ENCODE data around the gene ANKMY1.

DNA sequence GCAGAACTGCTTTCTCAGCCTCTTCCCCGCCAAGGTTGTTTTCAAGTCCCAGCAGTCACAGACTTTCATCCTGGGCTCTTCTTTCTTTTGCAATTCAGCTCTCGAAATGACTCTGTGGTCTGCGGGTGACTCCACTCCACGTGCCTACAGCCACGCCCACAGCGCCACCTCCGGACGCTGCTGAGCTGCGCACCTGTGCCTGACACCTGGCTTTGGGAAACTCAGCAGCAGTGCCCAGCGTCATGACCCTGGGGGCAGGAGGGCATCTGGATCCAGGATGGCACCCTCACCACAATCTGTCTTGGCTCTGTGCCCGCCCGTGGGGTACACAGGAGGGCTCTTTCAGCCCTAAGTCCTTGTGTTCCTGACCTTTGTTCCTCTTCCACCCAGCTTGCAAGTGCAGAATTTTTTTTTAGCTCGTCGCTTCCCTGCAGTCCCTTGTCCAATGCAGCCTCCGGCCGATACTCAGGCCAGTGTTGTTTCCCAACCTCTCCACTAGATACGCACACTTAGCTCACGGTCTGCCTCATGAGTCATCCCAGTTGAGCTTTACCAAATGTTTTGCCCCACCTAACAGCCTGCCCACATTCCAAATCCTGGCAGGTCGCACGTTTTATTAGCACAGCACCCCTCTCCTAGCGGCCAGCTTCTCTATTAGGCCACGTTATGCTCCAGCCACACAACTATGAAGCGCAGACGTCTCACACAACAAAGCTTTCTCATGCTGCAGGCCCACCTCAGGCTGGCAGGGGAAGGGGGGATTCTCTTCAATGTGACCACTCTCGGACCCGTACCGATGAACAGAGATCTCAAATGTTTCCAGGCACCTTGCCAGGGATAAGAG lies 22.2 kb upstream of the ANKMY1 start:
- TF ChIP-seq, protein P1, sequence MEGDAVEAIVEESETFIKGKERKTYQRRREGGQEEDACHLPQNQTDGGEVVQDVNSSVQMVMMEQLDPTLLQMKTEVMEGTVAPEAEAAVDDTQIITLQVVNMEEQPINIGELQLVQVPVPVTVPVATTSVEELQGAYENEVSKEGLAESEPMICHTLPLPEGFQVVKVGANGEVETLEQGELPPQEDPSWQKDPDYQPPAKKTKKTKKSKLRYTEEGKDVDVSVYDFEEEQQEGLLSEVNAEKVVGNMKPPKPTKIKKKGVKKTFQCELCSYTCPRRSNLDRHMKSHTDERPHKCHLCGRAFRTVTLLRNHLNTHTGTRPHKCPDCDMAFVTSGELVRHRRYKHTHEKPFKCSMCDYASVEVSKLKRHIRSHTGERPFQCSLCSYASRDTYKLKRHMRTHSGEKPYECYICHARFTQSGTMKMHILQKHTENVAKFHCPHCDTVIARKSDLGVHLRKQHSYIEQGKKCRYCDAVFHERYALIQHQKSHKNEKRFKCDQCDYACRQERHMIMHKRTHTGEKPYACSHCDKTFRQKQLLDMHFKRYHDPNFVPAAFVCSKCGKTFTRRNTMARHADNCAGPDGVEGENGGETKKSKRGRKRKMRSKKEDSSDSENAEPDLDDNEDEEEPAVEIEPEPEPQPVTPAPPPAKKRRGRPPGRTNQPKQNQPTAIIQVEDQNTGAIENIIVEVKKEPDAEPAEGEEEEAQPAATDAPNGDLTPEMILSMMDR (IDR thresholded peaks at IDR 0.05; ENCODE audit: low read depth, low read length), result peak; percentile 43
- TF ChIP-seq, protein P2, sequence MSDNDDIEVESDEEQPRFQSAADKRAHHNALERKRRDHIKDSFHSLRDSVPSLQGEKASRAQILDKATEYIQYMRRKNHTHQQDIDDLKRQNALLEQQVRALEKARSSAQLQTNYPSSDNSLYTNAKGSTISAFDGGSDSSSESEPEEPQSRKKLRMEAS (IDR thresholded peaks at IDR 0.05; ENCODE audit: low read depth, low read length), result peak; percentile 94
- no peak for TF ChIP-seq POLR2A (IDR thresholded peaks at IDR 0.05; ENCODE audit: extremely low read depth, insufficient read length)
- peak; percentile 90 for TF ChIP-seq MYC (IDR thresholded peaks at IDR 0.05; ENCODE audit: low read depth, low read length)

Data from NB4 (cell line).